SKM-1 (cell line): Measurements from ENCODE around the gene NCKAP5.

Experiments
- DNase-seq: peaks from one replicate; lab custom pipeline; 2025; ENCODE audit not compliant: unreplicated experiment; lab: John Stamatoyannopoulos, UW

The NCKAP5 gene

GRCh38 chr2:133061874-133062593 is 506.2 kb downstream of the NCKAP5 start:
- no peak for DNase-seq

GRCh38 chr2:133054297-133054696 is 514.0 kb downstream of the NCKAP5 start:
- no peak for DNase-seq

- DNase-seq, result no peak
Observed at GRCh38 chr2:133053541-133053940, 514.7 kb downstream of the NCKAP5 start.

- DNase-seq, result no peak
Observed at GRCh38 chr2:133045787-133046186, 522.5 kb downstream of the NCKAP5 start.

- DNase-seq, result no peak
Observed at GRCh38 chr2:133044556-133044955, 523.7 kb downstream of the NCKAP5 start.

- no peak for DNase-seq
Observed at GRCh38 chr2:133040170-133040569, 528.1 kb downstream of the NCKAP5 start.

GRCh38 chr2:133039531-133039930 is 528.7 kb downstream of the NCKAP5 start:
- DNase-seq, result no peak

GRCh38 chr2:133026536-133027177 is 541.6 kb downstream of the NCKAP5 start:
- DNase-seq, result no peak

- no peak for DNase-seq
Observed at GRCh38 chr2:133025004-133025403, 543.3 kb downstream of the NCKAP5 start.

- no peak for DNase-seq
Observed at GRCh38 chr2:133012847-133013734, 555.2 kb downstream of the NCKAP5 start.

GRCh38 chr2:133004623-133005022 is 563.6 kb downstream of the NCKAP5 start:
- no peak for DNase-seq

- no peak for DNase-seq
Observed at GRCh38 chr2:132999421-132999820, 568.8 kb downstream of the NCKAP5 start.

- DNase-seq, result no peak
Observed at GRCh38 chr2:132998221-132998620, 570.0 kb downstream of the NCKAP5 start.

- no peak for DNase-seq
Observed at GRCh38 chr2:132991471-132992045, 576.7 kb downstream of the NCKAP5 start.

- DNase-seq, result no peak
Observed at GRCh38 chr2:132984731-132985130, 583.5 kb downstream of the NCKAP5 start.

GRCh38 chr2:132980304-132980703 is 588.0 kb downstream of the NCKAP5 start:
- DNase-seq, result no peak

- DNase-seq, result no peak
Observed at GRCh38 chr2:132979339-132980093, 588.7 kb downstream of the NCKAP5 start.

GRCh38 chr2:132978840-132979239 is 589.4 kb downstream of the NCKAP5 start:
- no peak for DNase-seq

- DNase-seq, result no peak
Observed at GRCh38 chr2:132977812-132978529, 590.3 kb downstream of the NCKAP5 start.
